Suprapubic skin (tissue), 4 donors: Measurements from ENCODE around the gene KAT7. TPM values are rescaled to one million over a fixed set of nuclear protein-coding genes. Genes with fewer than 3 reads are reported as not detected.

ENCODE experiments used
- DNase-seq, 2 donors: peaks; one replicate each; pipeline ENCODE4 v3.0.0-alpha.2; 2019; ENCODE audit warnings: low spot score in 2 of 2
- H3K27ac ChIP-seq: fragments of 200-600 bp; sonication (generic); one replicate; pipeline ENCODE4 v1.5.1; 2019
- H3K27me3 ChIP-seq: fragments of 200-600 bp; sonication (generic); one replicate; pipeline ENCODE4 v1.5.1; 2019
- H3K36me3 ChIP-seq: fragments of 200-600 bp; sonication (generic); one replicate; pipeline ENCODE4 v1.5.1; 2019
- H3K4me1 ChIP-seq: fragments of 200-600 bp; sonication (generic); one replicate; pipeline ENCODE4 v1.5.1; 2019
- H3K4me3 ChIP-seq: fragments of 200-600 bp; sonication (generic); one replicate; pipeline ENCODE4 v1.5.1; 2019; ENCODE audit warnings: mild to moderate bottlenecking
- H3K9me3 ChIP-seq: fragments of 200-600 bp; sonication (generic); one replicate; pipeline ENCODE4 v1.5.1; 2019
- CTCF ChIP-seq, 2 donors: fragments of 200-600 bp in 1 of 2; fragments of 450-650 bp in 1 of 2; sonication (generic) in 1 of 2; IDR thresholded peaks; one replicate each; pipeline ENCODE4 v1.5.1; 2016 to 2019; ENCODE audit warnings: antibody characterized with exemption in 2 of 2, mild to moderate bottlenecking in 1 of 2, moderate library complexity in 1 of 2
- EP300 ChIP-seq: sonication (generic); formaldehyde crosslinking; IDR thresholded peaks from one replicate; pipeline ENCODE4 v1.6.1; 2017; ENCODE audit warnings: antibody characterized with exemption
- POLR2A ChIP-seq, 2 donors: fragments of 450-650 bp; IDR thresholded peaks; one replicate each; pipeline ENCODE4 v1.6.1; 2017; ENCODE audit warnings: antibody characterized with exemption in 2 of 2, mild to moderate bottlenecking in 2 of 2, moderate library complexity in 2 of 2
- POLR2AphosphoS5 ChIP-seq, 3 donors: sonication (generic); formaldehyde crosslinking; IDR thresholded peaks; one replicate each; pipeline ENCODE4 v1.6.1; 2017; ENCODE audit warnings: antibody characterized with exemption in 3 of 3
- WGBS: methylation state at CpG from one replicate; pipeline ENCODE4 v1.1.5; 2018; 5-methylcytosine and 5-hydroxymethylcytosine counted together
- total RNA-seq, 4 donors: library from RNA; depleted of rRNA; stranded (reverse); fragments of >200 nt; gene quantifications; one replicate each; pipeline ENCODE4 v1.1.0, GENCODE V29; 2016

KAT7 gene
- total RNA-seq, 4 donors from 2014 or later: 37.1 to 71.4 (median 52.2) TPM

GRCh38 chr17:49817993-49818392, 29.5 kb downstream of the KAT7 start:
- H3K27ac ChIP-seq: no peak overlapping the region
- TF ChIP-seq POLR2A (IDR thresholded peaks at IDR 0.05) (no peak), CTCF (IDR thresholded peaks at IDR 0.05) (no peak), EP300 (no peak), POLR2AphosphoS5 (IDR thresholded peaks at IDR 0.05) (no peak)
- H3K4me3 ChIP-seq: no peak overlapping the region
- WGBS: 95% methylated on average over 4 of the region's 4 CpGs
- peaks cover 68% of the 10 kb centered on the region for H3K4me1 ChIP-seq
- H3K9me3 ChIP-seq: no peaks in the 10 kb centered on the region
- no peak for DNase-seq
- peaks cover 49% of the 10 kb centered on the region for H3K36me3 ChIP-seq
- no peaks in the 10 kb centered on the region for H3K27me3 ChIP-seq

GRCh38 chr17:49819138-49819537, 30.7 kb downstream of the KAT7 start:
- WGBS: 87% methylated on average over 5 of the region's 5 CpGs
- H3K27ac ChIP-seq: no peak overlapping the region

GRCh38 chr17:49819651-49820050, 31.2 kb downstream of the KAT7 start:
- no peaks in the 10 kb centered on the region for H3K27me3 ChIP-seq
- peaks cover 54% of the 10 kb centered on the region for H3K36me3 ChIP-seq
- H3K4me1 ChIP-seq: peaks cover 65% of the 10 kb centered on the region
- TF ChIP-seq POLR2AphosphoS5 (IDR thresholded peaks at IDR 0.05): no peak
- no peak for TF ChIP-seq CTCF (IDR thresholded peaks at IDR 0.05)
- no peak for TF ChIP-seq EP300
- no peak for TF ChIP-seq POLR2A (IDR thresholded peaks at IDR 0.05)
- H3K9me3 ChIP-seq: no peaks in the 10 kb centered on the region
- H3K4me3 ChIP-seq: no peak overlapping the region
- no peak overlapping the region for H3K27ac ChIP-seq
- no peak for DNase-seq
- 65% methylated on average over 2 of the region's 2 CpGs for WGBS

More at GRCh38 chr17:49819138-49819537, 30.7 kb downstream of the KAT7 start:
- Histone ChIP-seq H3K36me3 (peaks cover 50% of the 10 kb centered on the region), H3K4me1 (peaks cover 70% of the 10 kb centered on the region), H3K4me3 (no peak overlapping the region), H3K27me3 (no peaks in the 10 kb centered on the region), H3K9me3 (no peaks in the 10 kb centered on the region)
- no peak for DNase-seq
- TF ChIP-seq EP300: no peak
- no peak for TF ChIP-seq POLR2A (IDR thresholded peaks at IDR 0.05)

- H3K27ac ChIP-seq: no peak overlapping the region
- no peaks in the 10 kb centered on the region for H3K27me3 ChIP-seq
- no peak for DNase-seq
- WGBS: 29% methylated on average over 1 of the region's 1 CpG
- no peak overlapping the region for H3K4me3 ChIP-seq
- peaks cover 54% of the 10 kb centered on the region for H3K4me1 ChIP-seq
- no peaks in the 10 kb centered on the region for H3K9me3 ChIP-seq
- TF ChIP-seq CTCF (IDR thresholded peaks at IDR 0.05) (no peak), EP300 (no peak), POLR2A (IDR thresholded peaks at IDR 0.05) (no peak), POLR2AphosphoS5 (IDR thresholded peaks at IDR 0.05) (no peak)
- peaks cover 63% of the 10 kb centered on the region for H3K36me3 ChIP-seq
These were observed 32.3 kb downstream of the KAT7 start for GRCh38 chr17:49820773-49821172.

- no peak overlapping the region for H3K4me3 ChIP-seq
- H3K27me3 ChIP-seq: no peaks in the 10 kb centered on the region
- 83% methylated on average over 2 of the region's 2 CpGs for WGBS
- peaks cover 47% of the 10 kb centered on the region for H3K4me1 ChIP-seq
- no peak for TF ChIP-seq POLR2AphosphoS5 (IDR thresholded peaks at IDR 0.05)
- TF ChIP-seq EP300: no peak
- TF ChIP-seq POLR2A (IDR thresholded peaks at IDR 0.05): no peak
- TF ChIP-seq CTCF (IDR thresholded peaks at IDR 0.05): no peak
- peaks cover 70% of the 10 kb centered on the region for H3K36me3 ChIP-seq
- DNase-seq: no peak
- H3K9me3 ChIP-seq: no peaks in the 10 kb centered on the region
- H3K27ac ChIP-seq: no peak overlapping the region
These were observed 33.0 kb downstream of the KAT7 start for GRCh38 chr17:49821466-49821865.

- Histone ChIP-seq H3K27ac (no peak overlapping the region), H3K36me3 (peaks cover 74% of the 10 kb centered on the region), H3K4me3 (no peak overlapping the region), H3K9me3 (no peaks in the 10 kb centered on the region), H3K27me3 (no peaks in the 10 kb centered on the region), H3K4me1 (peaks cover 42% of the 10 kb centered on the region)
- TF ChIP-seq EP300: no peak
- TF ChIP-seq CTCF (IDR thresholded peaks at IDR 0.05): no peak
- TF ChIP-seq POLR2AphosphoS5 (IDR thresholded peaks at IDR 0.05): no peak
- TF ChIP-seq POLR2A (IDR thresholded peaks at IDR 0.05): no peak
- WGBS: 92% methylated on average over 1 of the region's 1 CpG
- no peak for DNase-seq
These were observed 33.4 kb downstream of the KAT7 start for GRCh38 chr17:49821916-49822315.
